Neural progenitor cell (in vitro differentiated cells): ENCODE measurements around the gene PER3. TPM values are rescaled to one million over a fixed set of nuclear protein-coding genes. Genes with fewer than 3 reads are reported as not detected.

Experiments
- DNase-seq: peaks from one replicate; pipeline ENCODE4 v3.0.0-alpha.2; 2016; ENCODE audit warnings: low spot score
- H2AFZ ChIP-seq: fragments of 200-600 bp; sonication (generic); replicated peaks from 2 replicates; pipeline ENCODE4 v1.6.1; 2016; ENCODE audit warnings: antibody characterized with exemption
- H3F3A ChIP-seq: fragments of 200-600 bp; sonication (generic); 2 replicates; pipeline ENCODE4 v1.6.1; 2016; ENCODE audit warnings: antibody characterized with exemption, low read depth
- H3K27ac ChIP-seq: fragments of 200-600 bp; sonication (generic); 2 replicates; pipeline ENCODE4 v1.5.1; 2016; ENCODE audit warnings: mild to moderate bottlenecking
- H3K27me3 ChIP-seq: fragments of 200-600 bp; sonication (generic); 2 replicates; pipeline ENCODE4 v1.6.1; 2016; ENCODE audit warnings: mild to moderate bottlenecking, moderate library complexity
- H3K36me3 ChIP-seq: fragments of 200-600 bp; sonication (generic); 2 replicates; pipeline ENCODE4 v1.5.1; 2016
- H3K4me1 ChIP-seq: fragments of 200-600 bp; sonication (generic); 2 replicates; pipeline ENCODE4 v1.6.1; 2016; ENCODE audit warnings: mixed run types
- H3K4me2 ChIP-seq: fragments of 200-600 bp; sonication (generic); 2 replicates; pipeline ENCODE4 v1.6.1; 2016
- H3K4me3 ChIP-seq: fragments of 200-600 bp; sonication (generic); 2 replicates; pipeline ENCODE4 v1.5.1; 2016
- H3K79me2 ChIP-seq: fragments of 200-600 bp; sonication (generic); 2 replicates; pipeline ENCODE4 v1.6.1; 2016; ENCODE audit warnings: low read depth
- H3K9ac ChIP-seq: fragments of 200-600 bp; sonication (generic); 2 replicates; pipeline ENCODE4 v1.6.1; 2016
- H3K9me3 ChIP-seq: fragments of 200-600 bp; sonication (generic); 2 replicates; pipeline ENCODE4 v1.5.1; 2016; ENCODE audit warnings: low read depth
- H4K20me1 ChIP-seq: fragments of 200-600 bp; sonication (generic); 2 replicates; pipeline ENCODE4 v1.6.1; 2016; ENCODE audit warnings: low read depth
- H3K27ac Mint-ChIP-seq: 3 replicates; pipeline ENCODE4 v1.8.0; 2021; ENCODE audit warnings: mixed read lengths
- H3K27me3 Mint-ChIP-seq: 2 replicates; pipeline ENCODE4 v1.8.0; 2022; ENCODE audit warnings: low read depth, mild to moderate bottlenecking, inconsistent platforms, moderate library complexity, mixed read lengths; ENCODE audit not compliant: insufficient read depth
- H3K36me3 Mint-ChIP-seq: 3 replicates; pipeline ENCODE4 v1.8.0; 2021; ENCODE audit warnings: mixed read lengths
- H3K4me1 Mint-ChIP-seq: 3 replicates; pipeline ENCODE4 v1.8.0; 2021; ENCODE audit warnings: mixed read lengths
- H3K4me3 Mint-ChIP-seq: 3 replicates; pipeline ENCODE4 v1.8.0; 2021; ENCODE audit warnings: mild to moderate bottlenecking, moderate library complexity, mixed read lengths
- H3K9me3 Mint-ChIP-seq: 3 replicates; pipeline ENCODE4 v1.8.0; 2020; ENCODE audit warnings: mixed read lengths
- CTCF ChIP-seq: fragments of 200-600 bp; sonication (generic); IDR thresholded peaks from 2 replicates; pipeline ENCODE4 v1.5.1; 2017; ENCODE audit warnings: antibody characterized with exemption, mild to moderate bottlenecking
- EZH2 ChIP-seq: fragments of 200-600 bp; sonication (generic); IDR thresholded peaks from 2 replicates; pipeline ENCODE4 v1.6.1; 2017; ENCODE audit warnings: antibody characterized with exemption, mild to moderate bottlenecking, moderate library complexity
- EZH2phosphoT487 ChIP-seq: fragments of 200-600 bp; sonication (generic); IDR thresholded peaks from 2 replicates; pipeline ENCODE4 v1.6.1; 2017; ENCODE audit warnings: antibody characterized with exemption
- total RNA-seq: library from RNA; depleted of rRNA; stranded (reverse); fragments of >200 nt; gene quantifications from 2 replicates; pipeline ENCODE4 v1.2.3, GENCODE V29; 2015; ENCODE audit warnings: low replicate concordance

The PER3 gene
- total RNA-seq, 1 donor from 2014 or later = 3.6 TPM

GRCh38 chr1:7744882-7745281 lies 39.2 kb upstream of the PER3 start:
- no peak overlapping the region for H3K4me2 ChIP-seq
- no peak overlapping the region for H2AFZ ChIP-seq
- Mint-ChIP-seq H3K36me3 (peaks cover 20% of the 10 kb centered on the region), H3K9me3 (no peaks in the 10 kb centered on the region), H3K27me3 (no peaks in the 10 kb centered on the region), H3K4me1 (peaks cover 4% of the 10 kb centered on the region), H3K27ac (no peak overlapping the region), H3K4me3 (no peak overlapping the region)
- no peaks in the 10 kb centered on the region for H3K36me3 ChIP-seq
- no peak overlapping the region for H3K4me3 ChIP-seq
- no peak overlapping the region for H3K27ac ChIP-seq
- H3K9ac ChIP-seq = no peak overlapping the region
- no peaks in the 10 kb centered on the region for H3F3A ChIP-seq
- no peaks in the 10 kb centered on the region for H3K9me3 ChIP-seq
- no peaks in the 10 kb centered on the region for H3K79me2 ChIP-seq
- no peaks in the 10 kb centered on the region for H3K27me3 ChIP-seq
- no peaks in the 10 kb centered on the region for H4K20me1 ChIP-seq
- no peak for DNase-seq
- TF ChIP-seq EZH2 (no peak), EZH2phosphoT487 (no peak), CTCF (no peak)
- H3K4me1 ChIP-seq = no peaks in the 10 kb centered on the region

GRCh38 chr1:7745783-7746182 lies 38.3 kb upstream of the PER3 start:
- Mint-ChIP-seq H3K27me3 (no peaks in the 10 kb centered on the region), H3K4me3 (no peak overlapping the region)

GRCh38 chr1:7747605-7748004 lies 36.5 kb upstream of the PER3 start:
- no peak overlapping the region for H3K4me2 ChIP-seq
- peaks cover 7% of the 10 kb centered on the region for H3K4me1 ChIP-seq
- H3K79me2 ChIP-seq = no peaks in the 10 kb centered on the region
- Mint-ChIP-seq H3K4me3 (no peak overlapping the region), H3K36me3 (peaks cover 20% of the 10 kb centered on the region), H3K4me1 (peaks cover 26% of the 10 kb centered on the region), H3K27ac (no peak overlapping the region), H3K9me3 (no peaks in the 10 kb centered on the region), H3K27me3 (peaks cover 2% of the 10 kb centered on the region)
- no peak overlapping the region for H3K4me3 ChIP-seq
- H3K9ac ChIP-seq = no peak overlapping the region
- peaks cover 11% of the 10 kb centered on the region for H3F3A ChIP-seq
- peaks cover 4% of the 10 kb centered on the region for H4K20me1 ChIP-seq
- TF ChIP-seq CTCF (no peak), EZH2phosphoT487 (no peak), EZH2 (no peak)
- no peaks in the 10 kb centered on the region for H3K9me3 ChIP-seq
- H3K27me3 ChIP-seq = no peaks in the 10 kb centered on the region
- no peak overlapping the region for H2AFZ ChIP-seq
- H3K27ac ChIP-seq = no peak overlapping the region
- H3K36me3 ChIP-seq = no peaks in the 10 kb centered on the region
- DNase-seq = no peak

More at GRCh38 chr1:7745783-7746182, 38.3 kb upstream of the PER3 start:
- Mint-ChIP-seq H3K4me1 (peaks cover 8% of the 10 kb centered on the region), H3K36me3 (peaks cover 20% of the 10 kb centered on the region), H3K27ac (no peak overlapping the region), H3K9me3 (no peaks in the 10 kb centered on the region)
- Histone ChIP-seq H3K9me3 (no peaks in the 10 kb centered on the region), H3K4me2 (no peak overlapping the region), H3F3A (no peaks in the 10 kb centered on the region), H2AFZ (no peak overlapping the region), H3K4me3 (no peak overlapping the region), H3K79me2 (no peaks in the 10 kb centered on the region), H4K20me1 (no peaks in the 10 kb centered on the region), H3K36me3 (no peaks in the 10 kb centered on the region), H3K27ac (no peak overlapping the region), H3K4me1 (no peaks in the 10 kb centered on the region), H3K9ac (no peak overlapping the region), H3K27me3 (no peaks in the 10 kb centered on the region)
- DNase-seq = no peak
- TF ChIP-seq EZH2 = no peak

- Mint-ChIP-seq H3K9me3 (no peaks in the 10 kb centered on the region), H3K27ac (no peak overlapping the region), H3K4me1 (peaks cover 41% of the 10 kb centered on the region), H3K36me3 (peaks cover 23% of the 10 kb centered on the region), H3K27me3 (peaks cover 2% of the 10 kb centered on the region), H3K4me3 (no peak overlapping the region)
- TF ChIP-seq CTCF = no peak
- TF ChIP-seq EZH2phosphoT487 = no peak
- no peak for TF ChIP-seq EZH2
- Histone ChIP-seq H3K79me2 (no peaks in the 10 kb centered on the region), H3F3A (peaks cover 17% of the 10 kb centered on the region), H2AFZ (no peak overlapping the region), H3K4me1 (peaks cover 11% of the 10 kb centered on the region), H3K27me3 (no peaks in the 10 kb centered on the region), H3K4me3 (no peak overlapping the region), H3K4me2 (no peak overlapping the region), H3K9ac (no peak overlapping the region), H3K36me3 (no peaks in the 10 kb centered on the region), H3K9me3 (no peaks in the 10 kb centered on the region), H3K27ac (no peak overlapping the region), H4K20me1 (peaks cover 4% of the 10 kb centered on the region)
- DNase-seq = no peak
These were observed 35.0 kb upstream of the PER3 start for GRCh38 chr1:7749126-7749525.
